H9 (cell line): ENCODE measurements around the gene MYH14. TPM values are rescaled to one million over a fixed set of nuclear protein-coding genes. Genes with fewer than 3 reads are reported as not detected.

Source experiments
- DNase-seq: peaks from one replicate; pipeline ENCODE4 v3.0.0-alpha.2; 2017
- H2AFZ ChIP-seq: one replicate; pipeline ENCODE4 v1.6.1; 2013; ENCODE audit warnings: mild to moderate bottlenecking, low read length, control low read depth, moderate library complexity
- H2AK5ac ChIP-seq: 2 replicates; pipeline ENCODE4 v1.6.1; 2013; ENCODE audit warnings: low read length, control low read depth, mixed read lengths; ENCODE audit not compliant: insufficient read length
- H2BK120ac ChIP-seq: one replicate; pipeline ENCODE4 v1.6.1; 2013; ENCODE audit warnings: low read depth, mild to moderate bottlenecking, low read length, control low read depth, inconsistent platforms; ENCODE audit not compliant: poor library complexity, severe bottlenecking
- H2BK12ac ChIP-seq: 2 replicates; pipeline ENCODE4 v1.6.1; 2013; ENCODE audit warnings: low read length, control low read depth, mixed read lengths, low read depth; ENCODE audit not compliant: insufficient read length
- H2BK15ac ChIP-seq: 2 replicates; pipeline ENCODE4 v1.6.1; 2013; ENCODE audit warnings: low read depth, low read length, control low read depth
- H2BK20ac ChIP-seq: one replicate; pipeline ENCODE4 v1.6.1; 2013; ENCODE audit warnings: low read depth, mild to moderate bottlenecking, low read length, control low read depth, inconsistent platforms; ENCODE audit not compliant: poor library complexity, severe bottlenecking
- H2BK5ac ChIP-seq: 2 replicates; pipeline ENCODE4 v1.6.1; 2013; ENCODE audit warnings: low read length, control low read depth, mixed read lengths; ENCODE audit not compliant: insufficient read length
- H3K14ac ChIP-seq: 2 replicates; pipeline ENCODE4 v1.6.1; 2013; ENCODE audit warnings: low read length, control low read depth; ENCODE audit not compliant: insufficient read depth
- H3K18ac ChIP-seq: 2 replicates; pipeline ENCODE4 v1.6.1; 2013; ENCODE audit warnings: low read depth, mild to moderate bottlenecking, mixed read lengths, low read length, control low read depth; ENCODE audit not compliant: insufficient read length
- H3K23ac ChIP-seq: 2 replicates; pipeline ENCODE4 v1.6.1; 2013; ENCODE audit warnings: low read length, control low read depth, mixed read lengths, low read depth; ENCODE audit not compliant: insufficient read length
- H3K23me2 ChIP-seq: 2 replicates; pipeline ENCODE4 v1.6.1; 2013; ENCODE audit warnings: low read depth, mild to moderate bottlenecking, mixed read lengths, low read length, control low read depth; ENCODE audit not compliant: insufficient read length, poor library complexity, severe bottlenecking
- H3K27ac ChIP-seq: 2 replicates; pipeline ENCODE4 v1.5.1; 2013; ENCODE audit warnings: low read length, control low read depth, mixed read lengths, low read depth; ENCODE audit not compliant: insufficient read length
- H3K27me3 ChIP-seq: 2 replicates; pipeline ENCODE4 v1.6.1; 2013; ENCODE audit warnings: low read length, control low read depth, inconsistent platforms; ENCODE audit not compliant: insufficient read depth
- H3K4ac ChIP-seq: 2 replicates; pipeline ENCODE4 v1.6.1; 2013; ENCODE audit warnings: low read depth, mild to moderate bottlenecking, control low read depth, inconsistent platforms, low read length, moderate library complexity
- H3K4me1 ChIP-seq: 2 replicates; pipeline ENCODE4 v1.6.1; 2013; ENCODE audit warnings: low read length, control low read depth, inconsistent platforms; ENCODE audit not compliant: insufficient read depth
- H3K4me2 ChIP-seq: 2 replicates; pipeline ENCODE4 v1.6.1; 2013; ENCODE audit warnings: low read length, control low read depth, mixed read lengths; ENCODE audit not compliant: insufficient read length, insufficient read depth
- H3K56ac ChIP-seq: 2 replicates; pipeline ENCODE4 v1.6.1; 2013; ENCODE audit warnings: low read depth, mild to moderate bottlenecking, mixed read lengths, low read length, control low read depth; ENCODE audit not compliant: insufficient read length
- H3K79me1 ChIP-seq: 2 replicates; pipeline ENCODE4 v1.6.1; 2013; ENCODE audit warnings: low read depth, mild to moderate bottlenecking, moderate library complexity, low read length, control low read depth, inconsistent platforms; ENCODE audit not compliant: insufficient read depth, poor library complexity, severe bottlenecking
- H3K79me2 ChIP-seq: 2 replicates; pipeline ENCODE4 v1.6.1; 2013; ENCODE audit warnings: low read length, control low read depth, inconsistent platforms; ENCODE audit not compliant: insufficient read depth
- H3K9ac ChIP-seq: 2 replicates; pipeline ENCODE4 v1.6.1; 2013; ENCODE audit warnings: low read length, control low read depth, mixed read lengths; ENCODE audit not compliant: insufficient read length; ENCODE audit errors: extremely low read depth
- H3K9me3 ChIP-seq: one replicate; pipeline ENCODE4 v1.6.1; 2013; ENCODE audit warnings: low read depth, low read length, inconsistent platforms; ENCODE audit not compliant: control insufficient read depth
- H3T11ph ChIP-seq: one replicate; pipeline ENCODE4 v1.6.1; 2013; ENCODE audit warnings: mild to moderate bottlenecking, low read length, control low read depth, inconsistent platforms
- H4K20me1 ChIP-seq: one replicate; pipeline ENCODE4 v1.6.1; 2013; ENCODE audit not compliant: control insufficient read depth, insufficient read length, insufficient read depth
- H4K5ac ChIP-seq: 2 replicates; pipeline ENCODE4 v1.6.1; 2013; ENCODE audit warnings: low read depth, mild to moderate bottlenecking, mixed read lengths, low read length, control low read depth; ENCODE audit not compliant: insufficient read length
- H4K8ac ChIP-seq: replicated peaks from 2 replicates; pipeline ENCODE4 v1.6.1; 2013; ENCODE audit warnings: low read length, control low read depth, mixed read lengths, low read depth; ENCODE audit not compliant: insufficient read length
- H4K91ac ChIP-seq: 2 replicates; pipeline ENCODE4 v1.6.1; 2013; ENCODE audit warnings: low read depth, mild to moderate bottlenecking, moderate library complexity, mixed read lengths, low read length, control low read depth; ENCODE audit not compliant: insufficient read length
- H3K27ac Mint-ChIP-seq, 3 experiments: 2 replicates in 2 of 3; 3 replicates in 1 of 3; pipeline ENCODE4 v1.8.0; 2020 to 2021; ENCODE audit warnings: mixed read lengths in 3 of 3, mild to moderate bottlenecking in 1 of 3, moderate library complexity in 1 of 3
- H3K27me3 Mint-ChIP-seq: 2 replicates; pipeline ENCODE4 v1.8.0; 2021; ENCODE audit warnings: low read depth, mild to moderate bottlenecking, moderate library complexity, mixed read lengths
- H3K36me3 Mint-ChIP-seq, 3 experiments: 2 replicates in 2 of 3; 3 replicates in 1 of 3; pipeline ENCODE4 v1.8.0; 2020 to 2021; ENCODE audit warnings: low read depth in 3 of 3, mixed read lengths in 3 of 3; ENCODE audit not compliant: insufficient read depth in 1 of 3
- H3K4me1 Mint-ChIP-seq, 2 experiments: 2 replicates each; pipeline ENCODE4 v1.8.0; 2020; ENCODE audit warnings: mixed read lengths in 2 of 2
- H3K4me3 Mint-ChIP-seq, 2 experiments: 2 replicates in 1 of 2; 3 replicates in 1 of 2; pipeline ENCODE4 v1.8.0; 2020 to 2021; ENCODE audit warnings: mild to moderate bottlenecking in 2 of 2, mixed read lengths in 2 of 2, moderate library complexity in 1 of 2
- H3K9me3 Mint-ChIP-seq, 2 experiments: 2 replicates in 1 of 2; 3 replicates in 1 of 2; pipeline ENCODE4 v1.8.0; 2020; ENCODE audit warnings: mild to moderate bottlenecking in 2 of 2, mixed read lengths in 2 of 2, moderate library complexity in 1 of 2
- WGBS: extraction: QIAGEN DNeasy Blood & Tissue Kit; methylation state at CpG from one replicate; pipeline ENCODE4 v1.1.7; 2013; ENCODE audit warnings: missing lambda C conversion rate, low lambda C conversion rate, mixed read lengths; ENCODE audit not compliant: insufficient read length; ENCODE audit errors: extremely low coverage; 5-methylcytosine and 5-hydroxymethylcytosine counted together
- total RNA-seq: library from RNA; stranded (reverse); gene quantifications from 2 replicates; pipeline ENCODE4 v1.2.1, GENCODE V29; 2021
- TF ChIP-seq, protein P1 (sequence below): fragments of 200-600 bp; sonication (generic); conservative IDR thresholded peaks from 3 replicates; pipeline ENCODE4 v1.8.0; 2021; ENCODE audit warnings: antibody characterized with exemption, mild to moderate bottlenecking

MYH14 gene
- total RNA-seq, 1 experiment from 2014 or later, result 27.7 TPM

DNA sequence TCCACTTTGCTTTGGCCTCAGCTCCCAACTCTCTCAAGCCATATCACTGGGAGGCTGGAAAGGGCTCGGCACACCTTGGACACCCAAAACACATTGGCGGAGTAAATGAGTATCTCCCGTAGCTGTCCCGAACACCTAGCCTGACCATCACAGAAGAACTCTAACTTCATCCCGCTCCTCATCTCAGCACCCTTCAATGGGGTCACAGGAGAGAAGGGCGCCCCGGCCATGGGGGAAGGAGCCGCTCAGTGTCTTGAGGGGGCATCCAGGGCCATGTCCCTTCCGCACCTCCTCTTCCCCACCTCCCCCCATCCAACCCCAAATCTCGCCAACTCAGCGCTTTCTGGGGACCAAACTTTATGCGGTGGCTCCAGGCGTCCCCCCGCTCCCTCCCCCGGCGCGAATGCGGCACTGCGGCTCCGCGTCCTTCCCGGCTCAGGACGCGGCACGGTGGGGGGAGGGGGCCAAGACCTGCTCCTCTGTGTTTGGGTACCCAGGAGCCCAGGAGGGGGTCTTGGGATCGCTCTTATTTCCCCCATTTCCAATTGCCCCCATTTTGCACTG is 122.8 kb downstream of the MYH14 start:
- Histone ChIP-seq H3K79me1 (no peaks in the 10 kb centered on the region), H4K5ac (no peak overlapping the region), H2BK15ac (no peak overlapping the region), H4K20me1 (no peaks in the 10 kb centered on the region), H2AK5ac (no peak overlapping the region), H3K23ac (no peak overlapping the region), H3K18ac (no peak overlapping the region), H3K27ac (no peak overlapping the region), H3K4me2 (peak overlapping the region; percentile 76), H2BK20ac (no peak overlapping the region), H3K56ac (no peak overlapping the region), H3K23me2 (peaks cover 13% of the 10 kb centered on the region), H3K4ac (no peak overlapping the region), H3T11ph (no peak overlapping the region), H3K14ac (no peak overlapping the region), H2AFZ (no peak overlapping the region), H3K9ac (no peak overlapping the region), H3K9me3 (no peaks in the 10 kb centered on the region), H3K4me1 (peaks cover 2% of the 10 kb centered on the region; the same call in 1 of the 2 replicates), H3K79me2 (no peaks in the 10 kb centered on the region), H2BK120ac (no peak overlapping the region), H3K27me3 (peaks cover 8% of the 10 kb centered on the region; the same call in 1 of the 2 replicates), H4K91ac (no peak overlapping the region), H2BK5ac (no peak overlapping the region), H2BK12ac (no peak overlapping the region), H4K8ac (no peak overlapping the region)
- Mint-ChIP-seq H3K27me3 (peaks cover 37% of the 10 kb centered on the region), H3K36me3 (peaks cover 8 to 26% (median 16%) of the 10 kb centered on the region in 3 experiments), H3K4me3 (peak overlapping the region; percentile 65 to 87), H3K9me3 (peaks cover 3 to 5% of the 10 kb centered on the region in 2 experiments; a peak in 3 of 5 replicates), H3K27ac (no peak overlapping the region), H3K4me1 (peaks cover 42 to 51% of the 10 kb centered on the region in 2 experiments)
- TF ChIP-seq, protein P1, sequence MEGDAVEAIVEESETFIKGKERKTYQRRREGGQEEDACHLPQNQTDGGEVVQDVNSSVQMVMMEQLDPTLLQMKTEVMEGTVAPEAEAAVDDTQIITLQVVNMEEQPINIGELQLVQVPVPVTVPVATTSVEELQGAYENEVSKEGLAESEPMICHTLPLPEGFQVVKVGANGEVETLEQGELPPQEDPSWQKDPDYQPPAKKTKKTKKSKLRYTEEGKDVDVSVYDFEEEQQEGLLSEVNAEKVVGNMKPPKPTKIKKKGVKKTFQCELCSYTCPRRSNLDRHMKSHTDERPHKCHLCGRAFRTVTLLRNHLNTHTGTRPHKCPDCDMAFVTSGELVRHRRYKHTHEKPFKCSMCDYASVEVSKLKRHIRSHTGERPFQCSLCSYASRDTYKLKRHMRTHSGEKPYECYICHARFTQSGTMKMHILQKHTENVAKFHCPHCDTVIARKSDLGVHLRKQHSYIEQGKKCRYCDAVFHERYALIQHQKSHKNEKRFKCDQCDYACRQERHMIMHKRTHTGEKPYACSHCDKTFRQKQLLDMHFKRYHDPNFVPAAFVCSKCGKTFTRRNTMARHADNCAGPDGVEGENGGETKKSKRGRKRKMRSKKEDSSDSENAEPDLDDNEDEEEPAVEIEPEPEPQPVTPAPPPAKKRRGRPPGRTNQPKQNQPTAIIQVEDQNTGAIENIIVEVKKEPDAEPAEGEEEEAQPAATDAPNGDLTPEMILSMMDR, result no peak; the same call in 2 of the 3 replicates
- DNase-seq, result no peak
- WGBS, result no CpG with 5 or more reads among the region's 26 CpGs
